Nucleus accumbens (tissue), 56 donors: ENCODE measurements around the gene KCTD7.
"Not testable (repeated sequence)": the region's sequence is repeated elsewhere in the genome, so short reads cannot be mapped to it uniquely, and the experiment has no call there.

Source experiments
- DNase-seq, 56 donors: peaks; one replicate each; lab custom pipeline; 2025; lab: John Stamatoyannopoulos, UW

KCTD7 gene

GRCh38 chr7:66628361-66629221, at the start of gene KCTD7:
Gene KCTD7 (plus strand): TSS chr7:66628881. CDS start chr7:66629065, 184 bp downstream.
- peak; percentile 75 to 99 (median 98) for DNase-seq

- not testable (repeated sequence) for DNase-seq
Observed at GRCh38 chr7:66580380-66580779, 48.3 kb upstream of the KCTD7 start.

GRCh38 chr7:66582816-66583489, 45.7 kb upstream of the KCTD7 start:
- DNase-seq = not testable (repeated sequence)

- DNase-seq = no peak
Observed at GRCh38 chr7:66583490-66584110, 45.1 kb upstream of the KCTD7 start.

- DNase-seq = no peak
Observed at GRCh38 chr7:66586181-66586580, 42.5 kb upstream of the KCTD7 start.

- DNase-seq = not testable (repeated sequence)
Observed at GRCh38 chr7:66588226-66588625, 40.5 kb upstream of the KCTD7 start.

GRCh38 chr7:66588856-66589570, 39.7 kb upstream of the KCTD7 start:
- DNase-seq = not testable (repeated sequence)

- peak in 1 of 56 donors; percentile 2 for DNase-seq
Observed at GRCh38 chr7:66590302-66591057, 38.2 kb upstream of the KCTD7 start.

- DNase-seq = peak in 15 of 56 donors; percentile 3 to 50 (median 29)
Observed at GRCh38 chr7:66591058-66591798, 37.5 kb upstream of the KCTD7 start.

- DNase-seq = peak; percentile 40 to 95 (median 84)
Observed at GRCh38 chr7:66591799-66592596, 36.7 kb upstream of the KCTD7 start.

- peak in 1 of 56 donors; percentile 37 for DNase-seq
Observed at GRCh38 chr7:66592597-66593146, 36.0 kb upstream of the KCTD7 start.

- DNase-seq = not testable (repeated sequence)
Observed at GRCh38 chr7:66594082-66594481, 34.6 kb upstream of the KCTD7 start.

GRCh38 chr7:66597461-66597860, 31.2 kb upstream of the KCTD7 start:
- no peak for DNase-seq

GRCh38 chr7:66602159-66602558, 26.5 kb upstream of the KCTD7 start:
- DNase-seq = no peak

GRCh38 chr7:66604198-66604597, 24.5 kb upstream of the KCTD7 start:
- DNase-seq = no peak

GRCh38 chr7:66606540-66607291, 22.0 kb upstream of the KCTD7 start:
- DNase-seq = not testable (repeated sequence)

- DNase-seq = no peak
Observed at GRCh38 chr7:66609176-66609575, 19.5 kb upstream of the KCTD7 start.
